H1 (cell line): ENCODE measurements around the gene PMEPA1. TPM values are rescaled to one million over a fixed set of nuclear protein-coding genes. Genes with fewer than 3 reads are reported as not detected.

Experiments
- CTCF ChIA-PET: fragments of 300-600 bp; sonication (Branson Sonifier 250); formaldehyde crosslinking; loops from one replicate; lab custom pipeline; 2021; ENCODE audit not compliant: partially characterized antibody; lab: Charles Lee
- POLR2A ChIA-PET: fragments of 300-600 bp; sonication (Branson Sonifier 250); formaldehyde crosslinking; loops from one replicate; lab custom pipeline; 2021; ENCODE audit warnings: inconsistent platforms; ENCODE audit not compliant: partially characterized antibody; lab: Charles Lee
- DNase-seq, 2 experiments: peaks; one replicate each; pipeline versions ENCODE4 v3.0.0 to v3.0.0-alpha.2; 2010 to 2022; ENCODE audit warnings: low spot score in 2 of 2, low read depth in 1 of 2, mixed read lengths in 1 of 2
- FAIRE-seq: peaks from 2 replicates; lab custom pipeline; 2011; peaks lifted over from hg19 to GRCh38; lab: Jason Lieb, UNC
- H2AFZ ChIP-seq: 2 replicates; pipeline ENCODE4 v1.8.1; 2012; ENCODE audit warnings: low read length, inconsistent platforms
- H2AK5ac ChIP-seq: 2 replicates; pipeline ENCODE4 v1.6.1; 2013; ENCODE audit warnings: low read depth, low read length
- H2BK120ac ChIP-seq: replicated peaks from 2 replicates; pipeline ENCODE3; 2013; ENCODE audit warnings: low read depth, low read length, inconsistent platforms
- H2BK12ac ChIP-seq: 2 replicates; pipeline ENCODE4 v1.6.1; 2013; ENCODE audit warnings: low read depth, low read length
- H2BK15ac ChIP-seq: 2 replicates; pipeline ENCODE4 v1.6.1; 2013; ENCODE audit warnings: low read length
- H2BK20ac ChIP-seq: 2 replicates; pipeline ENCODE4 v1.6.1; 2013; ENCODE audit warnings: low read length
- H2BK5ac ChIP-seq: 2 replicates; pipeline ENCODE4 v1.6.1; 2013; ENCODE audit warnings: low read depth, low read length
- H3K14ac ChIP-seq: 2 replicates; pipeline ENCODE4 v1.6.1; 2013; ENCODE audit warnings: inconsistent platforms; ENCODE audit not compliant: insufficient read length
- H3K18ac ChIP-seq: 2 replicates; pipeline ENCODE4 v1.6.1; 2013; ENCODE audit warnings: low read length; ENCODE audit errors: extremely low read depth
- H3K23ac ChIP-seq: 2 replicates; pipeline ENCODE4 v1.6.1; 2013; ENCODE audit warnings: inconsistent platforms; ENCODE audit not compliant: insufficient read length
- H3K23me2 ChIP-seq: 2 replicates; pipeline ENCODE4 v1.6.1; 2013; ENCODE audit warnings: low read depth, low read length
- H3K27ac ChIP-seq: 2 replicates; pipeline ENCODE4 v1.6.1; 2011; ENCODE audit warnings: low read depth, low read length, inconsistent platforms
- H3K27me3 ChIP-seq, 4 experiments: replicated peaks in 1 of 4; 1 replicate in 1 of 4; 2 replicates in 3 of 4; pipeline versions ENCODE4 v1.6.1 to v1.8.1; 2011 to 2013; ENCODE audit warnings: low read length in 3 of 4, mild to moderate bottlenecking in 3 of 4, inconsistent platforms in 2 of 4, mixed read lengths in 2 of 4, moderate library complexity in 1 of 4; ENCODE audit not compliant: control insufficient read depth in 3 of 4, insufficient read depth in 3 of 4; ENCODE audit errors: extremely low read depth in 1 of 4
- H3K36me3 ChIP-seq, 4 experiments: 2 replicates each; pipeline versions ENCODE4 v1.6.1 to v1.8.1; 2011 to 2013; ENCODE audit warnings: mild to moderate bottlenecking in 4 of 4, low read length in 3 of 4, moderate library complexity in 2 of 4, control low read depth in 1 of 4, inconsistent platforms in 1 of 4; ENCODE audit not compliant: insufficient read depth in 4 of 4, control insufficient read depth in 2 of 4
- H3K4ac ChIP-seq: replicated peaks from 2 replicates; pipeline ENCODE3; 2013; ENCODE audit warnings: low read length, low read depth, mixed read lengths, inconsistent platforms; ENCODE audit not compliant: insufficient read length
- H3K4me1 ChIP-seq, 4 experiments: replicated peaks in 1 of 4; 1 replicate in 1 of 4; 2 replicates in 3 of 4; pipeline versions ENCODE4 v1.6.1 to v1.8.1; 2011 to 2013; ENCODE audit warnings: low read length in 3 of 4, inconsistent platforms in 2 of 4, mixed read lengths in 1 of 4; ENCODE audit not compliant: insufficient read depth in 4 of 4, control insufficient read depth in 3 of 4
- H3K4me2 ChIP-seq, 2 experiments: 2 replicates each; pipeline versions ENCODE4 v1.6.1 to v1.8.1; 2011 to 2013; ENCODE audit warnings: low read depth in 2 of 2, low read length in 2 of 2, control low read depth in 1 of 2, inconsistent platforms in 1 of 2, mild to moderate bottlenecking in 1 of 2; ENCODE audit not compliant: insufficient read depth in 1 of 2
- H3K4me3 ChIP-seq, 4 experiments: fragments of 200-600, 300-600 bp in 1 of 4; sonication (generic), shearing (Covaris generic), sonication (Bioruptor Twin) in 1 of 4; 2 replicates each; pipeline versions ENCODE4 v1.5.1 to v1.8.1; 2011 to 2016; ENCODE audit warnings: low read length in 4 of 4, low read depth in 3 of 4, control low read depth in 2 of 4, inconsistent platforms in 2 of 4, mild to moderate bottlenecking in 2 of 4, mixed read lengths in 1 of 4, moderate library complexity in 1 of 4; ENCODE audit not compliant: insufficient read depth in 2 of 4; ENCODE audit errors: extremely low read depth in 1 of 4
- H3K56ac ChIP-seq: replicated peaks from 2 replicates; pipeline ENCODE3; 2013; ENCODE audit warnings: low read depth, mild to moderate bottlenecking, mixed read lengths, low read length, inconsistent platforms; ENCODE audit not compliant: insufficient read length
- H3K79me1 ChIP-seq: 2 replicates; pipeline ENCODE4 v1.6.1; 2013; ENCODE audit warnings: low read depth, low read length, control low read depth
- H3K79me2 ChIP-seq, 2 experiments: 2 replicates each; pipeline versions ENCODE4 v1.6.1 to v1.8.1; 2012 to 2013; ENCODE audit warnings: low read length in 2 of 2, mild to moderate bottlenecking in 2 of 2, inconsistent platforms in 1 of 2; ENCODE audit not compliant: insufficient read depth in 2 of 2, control insufficient read depth in 1 of 2
- H3K9ac ChIP-seq, 4 experiments: replicated peaks in 1 of 4; 1 replicate in 1 of 4; 2 replicates in 3 of 4; pipeline versions ENCODE4 v1.6.1 to v1.8.1; 2011 to 2013; ENCODE audit warnings: low read depth in 3 of 4, low read length in 3 of 4, control low read depth in 2 of 4, mild to moderate bottlenecking in 2 of 4, moderate library complexity in 2 of 4, inconsistent platforms in 1 of 4; ENCODE audit errors: extremely low read depth in 1 of 4
- H3K9me3 ChIP-seq, 2 experiments: 2 replicates each; pipeline versions ENCODE4 v1.6.1 to v1.8.1; 2012 to 2013; ENCODE audit warnings: mild to moderate bottlenecking in 2 of 2, moderate library complexity in 2 of 2, control low read depth in 1 of 2, inconsistent platforms in 1 of 2, low read depth in 1 of 2, low read length in 1 of 2, mixed read lengths in 1 of 2; ENCODE audit not compliant: insufficient read depth in 2 of 2
- H4K20me1 ChIP-seq, 2 experiments: replicated peaks in 1 of 2; 2 replicates each; pipeline versions ENCODE3 to v1.8.1; 2011 to 2013; ENCODE audit warnings: inconsistent platforms in 2 of 2, low read length in 2 of 2, mild to moderate bottlenecking in 1 of 2; ENCODE audit not compliant: insufficient read depth in 2 of 2, control insufficient read depth in 1 of 2
- H4K5ac ChIP-seq: 2 replicates; pipeline ENCODE4 v1.6.1; 2013; ENCODE audit warnings: low read length, low read depth, mixed read lengths, inconsistent platforms; ENCODE audit not compliant: insufficient read length
- H4K8ac ChIP-seq: 2 replicates; pipeline ENCODE4 v1.8.0; 2013; ENCODE audit warnings: mild to moderate bottlenecking, moderate library complexity, low read length, inconsistent platforms; ENCODE audit not compliant: insufficient read depth; ENCODE audit errors: extremely low read depth
- H4K91ac ChIP-seq: replicated peaks from 2 replicates; pipeline ENCODE3; 2013; ENCODE audit warnings: low read length, mixed read lengths, inconsistent platforms; ENCODE audit not compliant: insufficient read length
- ASH2L ChIP-seq: fragments of 200-600, 300-600 bp; sonication (generic); IDR thresholded peaks from one replicate; pipeline ENCODE4 v1.7.1; 2017; ENCODE audit warnings: low read length
- CBX8 ChIP-seq: fragments of 300-800, 300-1000 bp; sonication (generic); IDR thresholded peaks from 2 replicates; pipeline ENCODE4 v1.7.1; 2016; ENCODE audit warnings: low read depth, low read length, borderline replicate concordance
- CREB1 ChIP-seq: IDR thresholded peaks from 2 replicates; pipeline ENCODE4 v1.6.1; 2012; ENCODE audit warnings: inconsistent platforms
- E2F6 ChIP-seq: IDR thresholded peaks from 2 replicates; pipeline ENCODE4 v1.6.1; 2012; ENCODE audit warnings: inconsistent platforms
- NRF1 ChIP-seq: IDR thresholded peaks from 2 replicates; pipeline ENCODE4 v1.6.1; 2011; ENCODE audit warnings: mild to moderate bottlenecking, low read depth, low read length, improper control_type of control experiment
- SAP30 ChIP-seq: fragments of 300-600 bp; sonication (generic); IDR thresholded peaks from 2 replicates; pipeline ENCODE4 v1.7.1; 2012; ENCODE audit warnings: low read length, moderate library complexity, mild to moderate bottlenecking, inconsistent platforms; ENCODE audit not compliant: insufficient read depth, insufficient replicate concordance
- SUZ12 ChIP-seq: fragments of 200-600 bp; sonication (generic); IDR thresholded peaks from 2 replicates; pipeline ENCODE4 v1.6.1; 2012; ENCODE audit warnings: mild to moderate bottlenecking, inconsistent platforms, low read length, moderate library complexity, mixed read lengths
- TBP ChIP-seq: IDR thresholded peaks from 2 replicates; pipeline ENCODE4 v1.6.1; 2011; ENCODE audit warnings: low read depth, low read length, improper control_type of control experiment
- USF2 ChIP-seq: IDR thresholded peaks from 2 replicates; pipeline ENCODE4 v1.6.1; 2011; ENCODE audit warnings: low read length, improper control_type of control experiment
- YY1 ChIP-seq: IDR thresholded peaks from 2 replicates; pipeline ENCODE4 v1.6.1; 2011; ENCODE audit warnings: low read depth, mild to moderate bottlenecking, low read length
- WGBS, 2 experiments: shearing (Covaris generic) in 1 of 2; methylation state at CpG; one replicate each; pipeline versions ENCODE4 v1.1.6 to v1.1.7; 2013 to 2015; ENCODE audit warnings: low lambda C conversion rate in 2 of 2, mixed read lengths in 2 of 2, inconsistent platforms in 1 of 2, low coverage in 1 of 2, missing lambda C conversion rate in 1 of 2; ENCODE audit not compliant: insufficient replicate concordance in 2 of 2, insufficient coverage in 1 of 2, insufficient read length in 1 of 2; ENCODE audit errors: extremely low coverage in 1 of 2, missing lambda C conversion rate in 1 of 2; 5-methylcytosine and 5-hydroxymethylcytosine counted together
- polyA plus RNA-seq, 7 experiments: library from polyadenylated mRNA; depleted of rRNA in 3 of 7; stranded (reverse) in 5 of 7; unstranded in 2 of 7; fragments of >200 nt in 5 of 7; fragments of 200-250 nt in 2 of 7; gene quantifications; 1 replicate in 5 of 7; 2 replicates in 1 of 7; 4 replicates in 1 of 7; pipeline versions ENCODE4 v1.2.1 to v1.2.3, GENCODE V29; 2011 to 2013; ENCODE audit warnings: missing spikeins in 2 of 7, mixed read lengths in 2 of 7
- total RNA-seq: library from RNA; stranded (reverse); fragmentation: NEBNext Ultra II Directional; extraction: Animal tissue kit (Norgen Biotek cat#: 25700); gene quantifications from 2 replicates; pipeline ENCODE4 v1.2.1, GENCODE V29; 2021

Gene PMEPA1
- total and polyA plus RNA-seq, 2 of the 8 experiments (the other 6 are each of a cell fraction or from before 2014, with no cell fraction given) = 12.7 to 20.5 TPM

DNA sequence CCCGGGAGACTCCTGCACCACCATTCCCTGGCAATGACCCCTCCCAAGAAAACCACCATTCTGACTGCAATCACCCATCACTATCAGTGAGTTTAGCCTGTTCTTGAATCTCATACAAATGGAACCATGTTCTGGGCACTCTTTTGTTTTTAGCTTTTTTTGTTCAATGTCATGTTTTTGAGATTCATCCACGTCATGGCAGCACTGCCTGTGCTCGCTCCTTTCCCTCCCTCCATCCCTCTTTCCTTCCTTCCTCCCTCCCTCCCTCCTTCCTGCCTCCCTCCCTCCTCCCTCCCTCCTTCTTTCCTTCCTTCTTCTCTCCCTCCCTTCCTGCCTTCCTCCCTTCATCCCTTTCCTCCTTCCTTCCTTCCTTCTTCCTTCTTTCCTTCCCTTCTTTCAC, 44.4 kb upstream of the PMEPA1 start:
- Histone ChIP-seq H2BK12ac (no peak overlapping the region), H4K91ac (no peak overlapping the region), H3K4me1 (peaks cover 0 to 6% (median 0%) of the 10 kb centered on the region in 4 experiments; a peak in 2 of 7 replicates), H2BK15ac (no peak overlapping the region), H3K56ac (no peak overlapping the region), H3K9ac (no peak overlapping the region), H2BK20ac (no peak overlapping the region), H3K4ac (no peak overlapping the region), H3K27me3 (no peaks in the 10 kb centered on the region), H2AFZ (no peak overlapping the region), H4K5ac (no peak overlapping the region), H2AK5ac (no peak overlapping the region), H3K79me1 (no peaks in the 10 kb centered on the region), H3K36me3 (no peaks in the 10 kb centered on the region), H3K23ac (no peak overlapping the region), H3K9me3 (no peaks in the 10 kb centered on the region), H2BK120ac (no peak overlapping the region), H3K14ac (no peak overlapping the region), H4K8ac (no peak overlapping the region), H4K20me1 (no peaks in the 10 kb centered on the region), H3K18ac (no peak overlapping the region), H3K4me3 (no peak overlapping the region), H2BK5ac (no peak overlapping the region), H3K4me2 (no peak overlapping the region), H3K23me2 (no peaks in the 10 kb centered on the region), H3K27ac (no peak overlapping the region), H3K79me2 (no peaks in the 10 kb centered on the region)
- FAIRE-seq = no peak
- DNase-seq = no peak
- POLR2A ChIA-PET = interaction anchor here (0.6 kb wide), 1 partner anchor 380 kb away, joined by 3 read pairs; no protein-coding TSS in a partner anchor
- CTCF ChIA-PET = interaction anchor here (0.6 to 1.2 kb wide), 4 partner anchors 34 to 438 kb away, joined by 3 to 4 read pairs (median 3); no protein-coding TSS in a partner anchor
- 91% methylated on average over 3 of the region's 3 CpGs; no CpG with 5 or more reads in 1 of the 2 experiments for WGBS, 2 experiments
- TF ChIP-seq CREB1 (no peak), NRF1 (no peak), TBP (no peak), CBX8 (no peak), SAP30 (no peak), ASH2L (no peak), E2F6 (no peak), YY1 (no peak), SUZ12 (no peak), USF2 (no peak)
- TF ChIP-seq, all 59 proteins: peak for 0
